HG03196 (cell line): ENCODE data around the gene IL13.
A peak's percentile ranks its signal among the peaks of the same experiment; 100 is the strongest.
"Not testable (repeated sequence)": the region's sequence is repeated elsewhere in the genome, so short reads cannot be mapped to it uniquely, and the experiment has no call there.

Experiments
- ATAC-seq: cut with Tn5 transposase; IDR thresholded peaks from one replicate; pipeline ENCODE4 v1.9.1; 2021; ENCODE audit not compliant: unreplicated experiment

The IL13 gene

DNA sequence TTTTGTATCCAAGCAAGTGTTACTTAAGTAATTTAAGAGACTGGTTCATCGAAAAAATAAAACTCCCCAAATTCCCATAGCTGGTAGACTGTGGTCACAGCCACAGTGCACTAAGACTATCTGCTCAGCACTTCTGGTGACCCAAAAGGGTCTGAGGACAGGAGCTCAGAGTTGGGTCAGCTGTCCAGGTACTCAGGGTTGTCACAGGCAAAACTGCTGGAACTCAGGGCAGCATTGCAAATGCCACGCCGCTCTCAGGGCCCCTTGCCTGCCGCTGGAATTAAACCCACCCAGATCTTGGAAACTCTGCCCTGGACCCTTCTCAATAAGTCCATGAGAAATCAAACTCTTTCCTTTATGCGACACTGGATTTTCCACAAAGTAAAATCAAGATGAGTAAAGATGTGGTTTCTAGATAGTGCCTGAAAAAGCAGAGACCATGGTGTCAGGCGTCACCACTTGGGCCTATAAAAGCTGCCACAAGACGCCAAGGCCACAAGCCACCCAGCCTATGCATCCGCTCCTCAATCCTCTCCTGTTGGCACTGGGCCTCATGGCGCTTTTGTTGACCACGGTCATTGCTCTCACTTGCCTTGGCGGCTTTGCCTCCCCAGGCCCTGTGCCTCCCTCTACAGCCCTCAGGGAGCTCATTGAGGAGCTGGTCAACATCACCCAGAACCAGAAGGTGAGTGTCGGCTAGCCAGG lies at the start of gene IL13:
TSS of gene IL13 (plus strand) at position 498 of the 705 bp plus-strand sequence. CDS start at position 512, 14 bp downstream.
- ATAC-seq: no peak

DNA sequence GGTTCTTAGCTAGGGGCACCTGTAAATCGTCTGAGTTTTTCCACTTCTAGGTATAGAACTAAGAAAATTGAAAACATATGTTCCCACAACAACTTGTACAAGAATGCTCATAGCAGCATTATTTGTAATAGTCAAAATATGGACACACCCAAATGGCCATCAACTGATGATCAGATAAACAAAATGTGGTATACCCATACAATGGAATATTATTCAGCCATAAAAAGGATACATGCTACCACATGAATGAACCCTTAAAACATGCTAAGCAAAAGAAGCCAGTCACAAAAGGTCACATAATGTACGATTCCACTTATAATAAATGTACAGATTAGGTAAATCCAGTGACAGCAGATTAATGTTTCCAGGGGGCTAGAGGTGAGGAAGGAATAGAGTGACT lies 46.0 kb upstream of the IL13 start:
- no peak for ATAC-seq

DNA sequence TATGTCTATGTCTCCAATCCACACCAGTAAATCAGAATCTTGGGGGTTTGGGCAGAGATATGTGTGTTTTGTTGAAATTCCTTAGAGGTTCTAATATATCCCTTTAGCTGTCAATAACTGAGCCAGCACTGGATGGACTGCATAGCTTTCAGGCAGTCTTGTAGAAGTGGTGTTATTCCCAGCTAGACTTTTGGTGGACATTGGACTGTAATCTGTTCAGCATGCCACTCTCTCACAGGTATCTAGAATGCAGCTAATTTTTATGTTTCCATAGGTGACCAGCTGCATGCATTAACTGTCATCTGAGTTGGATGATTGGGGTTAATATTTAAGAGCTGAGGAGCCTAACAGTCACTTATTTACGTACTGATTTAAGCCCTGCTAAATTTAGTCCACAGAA lies 45.1 kb upstream of the IL13 start:
- ATAC-seq: no peak

DNA sequence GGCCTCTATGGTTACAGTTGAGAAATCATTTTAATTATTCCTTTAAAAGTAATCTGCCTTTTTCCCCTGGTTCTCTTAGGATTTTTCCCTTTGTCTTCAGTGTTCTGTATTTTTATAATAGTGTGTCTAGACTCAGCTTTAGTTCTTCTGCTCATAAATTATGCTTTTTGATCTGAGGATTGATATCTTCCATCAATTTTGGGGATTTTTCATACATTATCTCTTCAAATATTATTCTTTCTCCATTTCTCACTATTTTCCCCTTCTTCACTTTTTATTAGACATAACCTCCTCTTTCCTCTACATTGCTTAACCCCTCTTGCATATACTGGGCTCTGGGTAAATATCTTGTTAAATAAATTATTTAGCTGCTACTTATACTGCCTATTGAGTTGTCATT lies 36.3 kb upstream of the IL13 start:
- no peak for ATAC-seq

DNA sequence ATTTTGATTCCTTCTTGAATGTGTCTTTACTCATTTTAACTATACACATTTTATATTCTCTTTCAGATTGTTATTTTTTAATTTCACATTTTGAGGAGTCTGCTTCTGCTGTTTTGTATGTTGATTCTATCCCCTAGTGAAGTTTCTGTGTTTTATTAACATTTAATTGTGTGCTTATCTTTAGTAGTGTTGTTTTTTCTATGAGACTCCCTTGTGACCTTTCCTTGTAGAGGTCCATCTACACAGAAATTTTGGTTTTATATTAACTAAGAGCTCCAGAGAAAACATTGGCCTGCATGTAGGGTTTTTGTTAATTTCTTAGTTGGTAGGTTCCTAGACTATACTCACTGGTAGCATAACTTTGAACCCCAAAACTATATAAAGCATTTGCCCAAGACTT lies 35.4 kb upstream of the IL13 start:
- ATAC-seq: no peak

DNA sequence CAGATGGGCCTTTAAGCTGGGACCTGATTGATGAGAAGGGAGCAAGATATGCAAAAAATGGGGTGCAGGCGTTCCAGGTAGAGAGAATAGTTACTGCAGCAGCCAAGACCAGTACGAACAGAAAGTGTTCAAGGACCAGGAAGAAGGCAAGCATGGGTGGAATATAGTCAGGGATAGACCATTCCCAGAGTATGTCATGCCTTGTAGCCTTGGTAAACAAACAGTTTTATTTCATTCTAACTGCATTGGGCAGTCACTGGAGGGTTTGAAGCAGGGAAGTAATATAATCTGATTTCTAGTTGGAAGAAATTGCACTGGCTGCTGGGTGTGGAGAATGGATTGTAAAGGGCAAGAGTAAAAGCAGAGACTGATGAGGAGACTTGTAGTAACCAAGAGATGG lies 30.5 kb upstream of the IL13 start:
- no peak for ATAC-seq

DNA sequence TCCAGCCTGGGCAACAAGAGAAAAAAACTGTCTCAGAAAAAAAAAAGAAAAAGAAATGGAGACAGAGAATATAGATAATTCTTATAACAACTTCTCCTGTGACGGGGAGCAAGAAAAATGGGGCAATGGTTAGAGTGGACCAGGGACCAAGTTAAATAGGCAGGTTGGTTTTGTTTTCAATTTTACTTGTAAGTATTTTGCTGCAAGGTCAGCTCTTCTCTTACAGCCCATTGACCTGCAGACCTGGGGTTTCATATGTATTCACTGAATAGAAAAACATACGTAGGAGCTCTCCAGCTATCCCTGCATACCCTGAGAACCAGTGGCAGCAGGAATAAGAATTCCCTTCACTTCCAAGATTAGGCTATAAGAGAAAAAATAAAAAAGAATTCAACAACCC lies 29.2 kb upstream of the IL13 start:
- ATAC-seq: no peak

DNA sequence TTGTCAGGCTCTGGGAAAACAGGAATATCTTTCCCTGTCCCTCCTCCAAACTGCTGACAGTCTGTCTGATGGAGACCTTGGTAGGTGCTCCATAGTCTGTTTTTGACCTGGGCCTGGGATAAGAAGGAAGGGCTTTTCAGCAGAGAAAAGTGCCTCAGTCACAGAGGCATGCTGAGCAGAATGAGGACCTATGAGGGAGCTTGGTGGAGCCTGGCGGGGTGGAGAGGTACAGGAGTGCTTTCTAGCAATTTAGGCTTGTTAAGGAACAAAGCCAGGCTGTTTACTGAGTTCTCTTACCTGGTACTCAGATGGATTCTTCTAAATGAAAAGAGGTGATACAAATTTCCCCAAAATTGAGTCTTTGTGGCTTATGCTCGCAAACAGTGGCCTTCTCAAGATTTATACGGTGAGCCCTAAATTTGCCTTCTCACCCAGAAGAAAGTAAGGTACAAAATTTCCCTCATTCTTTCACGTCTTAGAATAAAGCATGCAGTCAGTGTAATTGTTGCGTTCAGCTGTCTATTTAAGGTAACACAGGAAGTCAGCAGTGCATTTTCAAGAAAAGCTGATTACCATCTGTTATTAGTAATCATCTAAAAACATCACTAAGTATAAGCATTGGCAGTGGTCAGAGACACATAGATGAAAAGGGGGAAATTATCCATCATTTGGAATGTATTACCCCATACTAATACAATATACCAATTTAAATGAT lies 28.6 kb upstream of the IL13 start:
- peak; percentile 46 for ATAC-seq

DNA sequence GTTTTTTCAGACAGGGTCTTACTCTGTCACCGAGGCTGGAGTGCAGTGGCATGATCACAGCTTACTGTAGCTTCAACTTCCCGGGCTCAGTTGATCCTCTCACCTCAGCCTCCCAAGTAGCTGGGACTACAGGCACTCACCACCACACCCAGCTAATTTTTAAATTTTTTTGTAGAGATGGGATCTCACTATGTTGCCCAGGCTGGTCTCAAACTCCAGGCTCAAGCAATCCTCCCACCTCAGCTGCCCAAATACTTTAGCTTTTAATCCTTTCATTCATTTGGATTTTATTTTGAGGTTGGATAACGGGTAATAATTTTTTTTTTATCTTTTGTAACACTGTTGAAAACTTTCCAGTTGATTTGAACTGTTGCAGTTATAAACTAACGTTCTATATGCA lies 24.4 kb upstream of the IL13 start:
- ATAC-seq: not testable (repeated sequence)

DNA sequence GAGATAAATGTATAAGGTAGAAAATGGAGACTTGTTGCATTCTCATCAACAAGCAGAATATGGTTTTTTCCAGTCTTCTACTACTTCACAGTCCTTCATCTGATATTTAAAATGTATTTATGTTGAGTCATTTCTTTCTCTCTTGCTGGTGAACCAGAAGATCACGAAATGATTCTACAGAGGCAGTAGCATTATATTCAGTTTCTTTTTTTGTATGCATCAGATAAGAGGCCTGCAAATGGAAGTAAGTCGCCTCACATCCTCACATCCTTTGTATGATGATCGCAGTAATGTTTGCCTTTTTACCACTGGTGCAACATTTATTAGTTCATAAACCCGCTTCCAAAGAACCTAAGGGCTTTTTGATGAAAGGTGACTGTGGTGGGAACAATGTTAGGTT lies 22.1 kb upstream of the IL13 start:
- ATAC-seq: no peak

DNA sequence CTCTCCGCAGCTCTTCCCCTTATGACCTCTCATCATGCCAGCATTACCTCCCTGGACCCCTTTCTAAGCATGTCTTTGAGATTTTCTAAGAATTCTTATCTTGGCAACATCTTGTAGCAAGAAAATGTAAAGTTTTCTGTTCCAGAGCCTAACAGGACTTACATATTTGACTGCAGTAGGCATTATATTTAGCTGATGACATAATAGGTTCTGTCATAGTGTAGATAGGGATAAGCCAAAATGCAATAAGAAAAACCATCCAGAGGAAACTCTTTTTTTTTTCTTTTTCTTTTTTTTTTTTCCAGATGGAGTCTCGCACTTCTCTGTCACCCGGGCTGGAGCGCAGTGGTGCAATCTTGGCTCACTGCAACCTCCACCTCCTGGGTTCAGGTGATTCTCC lies 20.7 kb upstream of the IL13 start:
- no peak for ATAC-seq

DNA sequence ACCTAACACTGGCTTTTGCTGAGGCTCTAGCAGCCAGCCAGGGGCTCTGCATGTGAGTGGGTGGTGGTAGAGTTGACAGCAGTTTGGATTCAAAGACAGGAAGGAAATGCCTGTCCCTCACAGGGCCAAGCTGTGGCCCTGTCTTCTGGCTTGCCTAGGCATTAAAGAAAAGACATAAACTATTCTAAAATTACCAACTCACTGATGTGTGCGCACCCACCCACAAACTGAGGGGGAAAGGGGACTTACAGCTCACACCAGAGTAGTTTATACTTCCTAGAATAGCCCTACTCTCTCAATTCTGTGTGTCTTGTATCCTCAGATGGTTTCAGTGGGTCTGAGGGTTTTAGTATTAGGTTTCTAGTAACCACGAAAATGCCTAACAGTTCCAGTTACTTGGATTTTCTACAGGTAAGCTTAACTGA lies 18.3 kb upstream of the IL13 start:
- ATAC-seq: peak; percentile 61

DNA sequence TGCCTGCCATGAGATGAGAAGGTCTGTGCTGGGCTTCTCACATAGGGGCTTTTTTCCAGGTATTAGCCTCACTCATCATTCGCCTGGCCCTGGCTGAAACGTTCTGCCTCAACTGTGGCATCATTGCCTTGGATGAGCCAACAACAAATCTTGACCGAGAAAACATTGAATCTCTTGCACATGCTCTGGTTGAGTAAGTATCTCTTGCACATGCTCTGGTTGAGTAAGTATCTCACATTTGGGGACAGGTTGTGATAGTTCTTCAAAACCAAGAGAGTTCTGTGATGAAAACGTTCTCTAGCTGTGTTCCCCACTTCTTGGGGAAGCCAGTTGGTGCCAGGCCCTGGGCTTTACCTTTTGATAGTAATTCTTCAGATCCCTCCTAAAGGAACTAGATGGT lies 17.4 kb upstream of the IL13 start:
- no peak for ATAC-seq

DNA sequence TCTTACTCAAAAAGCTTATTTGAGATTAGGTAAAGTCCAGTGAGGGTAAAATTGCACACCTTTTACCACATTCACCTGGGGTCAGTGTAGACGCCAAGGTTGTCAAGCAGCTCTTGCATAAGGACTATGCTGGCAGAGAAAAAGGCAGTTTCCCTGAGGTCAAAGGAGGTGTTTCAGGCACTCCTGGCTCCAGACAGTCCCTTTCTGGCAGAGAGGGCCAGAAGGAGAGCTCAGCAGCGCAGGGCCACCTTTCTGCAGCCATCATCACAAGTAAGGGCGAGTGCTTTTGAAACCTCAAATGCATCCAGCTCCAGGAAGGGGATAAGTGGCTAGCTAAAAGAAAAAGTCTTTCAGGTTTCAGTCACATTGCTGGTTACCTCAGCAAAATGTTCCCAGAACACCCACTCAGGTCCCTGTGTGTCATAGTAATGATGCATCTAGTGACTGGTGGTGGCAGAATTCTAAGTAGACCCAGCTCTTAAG lies 16.7 kb upstream of the IL13 start:
- ATAC-seq: peak; percentile 40

DNA sequence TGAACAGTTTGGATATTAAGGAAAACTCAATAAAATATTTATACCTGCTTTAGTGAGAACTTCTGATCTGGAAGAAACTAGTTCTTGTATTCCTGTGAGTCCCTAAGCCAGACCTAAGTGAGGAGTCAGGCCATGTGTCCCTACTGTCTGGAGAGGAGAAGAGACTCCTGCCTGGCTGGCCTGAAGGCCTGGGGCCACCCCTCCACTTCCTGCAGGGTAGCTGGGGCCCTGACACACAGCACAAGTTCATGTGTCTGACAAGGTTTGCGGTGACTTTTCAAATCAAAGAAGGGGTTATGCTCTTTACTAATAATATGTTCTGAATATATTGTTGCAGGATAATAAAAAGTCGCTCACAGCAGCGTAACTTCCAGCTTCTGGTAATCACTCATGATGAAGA lies 16.1 kb upstream of the IL13 start:
- no peak for ATAC-seq

DNA sequence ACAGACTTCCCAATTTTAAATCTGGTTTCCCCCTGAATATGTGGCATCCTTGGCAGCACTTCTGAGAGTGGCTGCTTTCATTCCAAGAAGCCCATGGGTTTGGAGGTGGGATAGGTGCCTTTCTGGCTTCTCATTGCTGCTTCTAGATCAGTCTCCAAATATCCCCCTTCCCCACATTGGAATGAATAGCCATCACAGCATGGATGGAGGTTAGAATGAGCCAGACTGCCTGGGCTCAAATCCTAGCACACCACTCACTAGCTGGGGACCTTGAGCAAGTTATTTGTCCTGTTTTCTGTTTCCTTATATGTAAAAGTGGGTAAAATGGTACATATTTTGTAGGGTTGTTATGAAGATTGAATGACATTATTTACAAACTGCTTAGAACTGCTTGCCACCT lies 13.8 kb upstream of the IL13 start:
- no peak for ATAC-seq

DNA sequence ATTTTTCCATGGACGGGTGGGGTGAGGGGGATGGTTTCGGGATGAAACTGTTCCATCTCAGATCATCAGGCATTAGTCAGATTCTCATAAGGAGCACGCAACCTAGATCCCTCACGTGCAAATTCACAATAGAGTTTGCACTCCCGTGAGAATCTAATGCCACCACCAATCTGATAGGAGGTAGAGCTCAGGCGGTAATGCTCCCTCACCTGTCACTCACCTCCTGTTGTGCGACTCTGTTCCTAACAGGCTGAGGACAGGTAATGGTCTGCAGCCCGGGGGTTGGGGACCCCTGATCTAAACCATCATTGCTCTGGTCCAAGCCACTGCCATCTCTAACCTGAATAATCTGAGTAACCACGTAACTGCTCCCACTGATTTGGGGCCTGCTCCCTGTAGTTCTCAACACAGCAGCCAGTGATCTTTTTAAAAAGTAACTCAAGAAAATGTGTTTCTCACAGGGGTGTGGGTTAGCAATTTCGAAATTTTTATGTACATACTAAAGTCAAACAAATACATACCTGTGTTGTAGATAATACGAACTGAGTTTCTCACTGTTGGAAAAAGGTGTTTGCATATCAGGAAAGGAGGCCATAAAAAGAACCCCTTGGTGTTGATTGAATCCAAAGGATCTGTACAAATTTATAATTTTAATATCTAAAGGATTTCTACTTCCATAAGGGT lies 11.2 kb upstream of the IL13 start:
- no peak for ATAC-seq

DNA sequence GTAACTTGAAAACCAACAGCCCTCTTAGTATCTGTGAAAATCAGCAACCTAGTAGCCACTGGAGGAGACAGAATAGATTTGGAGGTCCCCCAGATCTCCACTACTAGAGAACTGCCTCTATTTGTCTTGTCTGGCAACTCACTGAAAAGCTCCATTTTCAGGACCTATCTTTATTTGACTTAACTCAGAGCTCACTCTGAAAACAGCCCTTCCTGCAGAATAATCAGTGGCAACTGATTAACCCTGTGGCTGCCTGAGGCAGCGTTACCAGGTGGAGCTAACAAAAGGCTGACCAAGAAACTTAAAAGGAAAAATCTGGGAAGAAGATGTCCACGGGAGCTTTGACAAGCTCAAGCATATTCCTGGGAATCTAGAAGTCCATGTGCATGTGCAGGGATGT lies 10.5 kb upstream of the IL13 start:
- ATAC-seq: no peak

DNA sequence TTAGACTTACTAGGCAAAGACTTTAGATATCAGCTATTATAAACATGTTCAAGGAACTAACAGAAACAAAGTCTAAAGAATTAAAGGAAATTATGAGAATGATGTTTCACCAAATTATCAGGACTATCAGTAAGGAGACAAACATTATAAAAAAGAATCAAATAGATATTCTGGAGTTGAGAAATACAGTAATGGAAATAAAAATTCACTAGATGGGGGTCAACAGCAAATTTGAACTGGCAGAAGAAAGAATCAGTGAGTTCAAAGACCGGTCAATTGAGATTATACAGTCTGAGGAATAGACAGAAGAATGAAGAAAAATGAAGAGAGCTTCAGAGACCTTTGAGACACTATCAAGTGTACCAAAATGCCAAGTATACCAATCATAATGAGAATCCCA lies 9.6 kb upstream of the IL13 start:
- no peak for ATAC-seq

DNA sequence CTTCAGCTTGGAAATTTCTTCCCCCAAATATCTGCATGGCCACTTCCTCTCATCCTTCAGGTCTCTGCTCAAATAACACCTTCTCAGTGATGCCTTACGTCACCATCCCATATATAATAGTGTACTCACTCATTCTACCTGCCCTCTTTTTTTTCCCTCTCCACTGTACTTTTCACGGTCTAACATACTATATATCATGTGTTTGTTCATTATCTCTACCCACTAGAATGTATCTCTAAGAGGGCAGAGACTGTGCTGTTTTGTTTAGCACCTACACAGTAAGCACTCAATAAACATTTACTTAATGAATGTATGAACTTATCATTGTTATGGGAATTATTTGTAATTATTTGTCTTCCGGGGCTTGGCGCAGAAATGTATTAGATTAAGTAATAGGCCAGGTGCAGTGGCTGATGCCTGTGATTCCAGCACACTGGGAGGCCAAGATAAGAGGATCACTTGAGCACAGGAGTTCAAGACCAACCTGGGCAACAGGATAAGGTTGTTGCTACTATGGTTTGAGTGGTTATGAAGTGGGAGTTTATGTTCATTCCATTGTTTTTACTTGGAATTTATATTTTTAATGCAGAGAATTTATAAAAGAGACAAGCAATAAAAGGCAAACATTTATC lies 6.0 kb upstream of the IL13 start:
- ATAC-seq: no peak

DNA sequence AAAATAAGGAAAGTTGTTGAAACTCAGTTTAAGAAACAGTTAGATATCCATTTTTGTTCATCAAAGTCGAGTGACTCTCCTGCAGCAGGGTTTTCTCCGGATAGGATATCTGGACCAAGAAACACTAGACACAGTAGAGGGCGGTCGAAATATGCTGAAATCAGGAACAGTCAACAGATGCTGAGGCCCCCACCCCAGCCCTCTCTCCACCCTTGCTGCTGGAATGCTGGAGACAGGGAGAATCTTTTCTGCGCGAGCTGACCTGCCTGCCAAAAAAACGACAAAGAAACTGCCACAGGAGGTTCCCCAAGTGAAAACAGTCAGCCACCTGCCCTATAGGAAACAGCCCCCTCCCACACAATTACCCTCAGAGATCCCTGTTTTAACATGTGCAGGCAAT lies 4.3 kb upstream of the IL13 start:
- ATAC-seq: no peak
